GM19372 (cell line): Measurements from ENCODE around the gene MYH14.

ENCODE experiments used
- ATAC-seq: cut with Tn5 transposase; IDR thresholded peaks from one replicate; pipeline ENCODE4 v1.9.1; 2021; ENCODE audit warnings: mild to moderate bottlenecking, low read depth, moderate library complexity; ENCODE audit not compliant: unreplicated experiment

MYH14 gene

DNA sequence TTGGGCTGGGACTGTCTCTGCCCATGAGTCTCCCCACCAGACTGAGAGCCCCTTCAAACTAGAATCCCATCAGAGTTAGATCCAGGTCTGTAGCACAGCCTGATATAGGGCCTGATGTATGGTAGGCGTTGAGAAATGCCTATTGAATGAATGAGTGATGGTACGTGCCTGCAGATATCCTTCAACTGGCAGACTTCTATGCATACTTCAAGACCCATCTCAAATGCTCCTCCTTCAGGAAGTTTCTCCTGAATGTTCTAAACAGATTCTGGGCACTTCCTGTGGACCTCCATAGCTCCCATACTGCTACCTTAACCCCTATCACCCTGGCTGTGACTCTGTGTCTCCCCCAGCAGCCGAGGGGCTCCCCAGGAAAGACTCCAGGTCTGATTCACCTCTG, 77.6 kb downstream of the MYH14 start:
- ATAC-seq = no peak

DNA sequence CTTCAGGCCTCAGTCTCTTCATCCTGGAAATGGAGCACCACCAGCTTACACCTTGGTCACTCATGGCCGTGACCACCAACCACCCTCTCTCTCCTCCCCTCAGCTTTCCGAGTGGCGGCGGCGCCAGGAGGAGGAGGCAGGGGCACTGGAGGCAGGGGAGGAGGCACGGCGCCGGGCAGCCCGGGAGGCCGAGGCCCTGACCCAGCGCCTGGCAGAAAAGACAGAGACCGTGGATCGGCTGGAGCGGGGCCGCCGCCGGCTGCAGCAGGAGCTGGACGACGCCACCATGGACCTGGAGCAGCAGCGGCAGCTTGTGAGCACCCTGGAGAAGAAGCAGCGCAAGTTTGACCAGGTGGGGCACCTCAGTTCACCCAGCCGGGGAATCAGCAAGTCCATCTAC, 78.1 kb downstream of the MYH14 start:
- ATAC-seq = no peak

DNA sequence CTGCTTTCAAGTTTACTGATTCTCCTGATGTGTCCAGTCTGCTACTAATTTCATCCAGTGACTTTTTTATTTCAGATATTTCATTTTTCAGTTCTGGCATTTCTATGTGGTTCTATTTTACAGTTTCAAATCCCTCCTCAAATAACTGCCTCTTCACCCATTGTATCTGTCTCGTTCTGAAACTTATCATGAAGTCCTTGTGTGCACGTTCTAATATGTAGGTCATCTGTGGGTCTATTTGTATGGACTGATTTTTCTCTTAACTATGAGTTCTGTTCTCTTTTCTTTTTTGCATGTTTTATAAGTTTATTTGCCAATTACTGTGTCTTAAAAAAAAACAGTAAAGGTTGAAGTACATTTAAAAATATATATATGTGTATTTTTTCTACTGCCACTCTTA, 82.4 kb downstream of the MYH14 start:
- no peak for ATAC-seq

DNA sequence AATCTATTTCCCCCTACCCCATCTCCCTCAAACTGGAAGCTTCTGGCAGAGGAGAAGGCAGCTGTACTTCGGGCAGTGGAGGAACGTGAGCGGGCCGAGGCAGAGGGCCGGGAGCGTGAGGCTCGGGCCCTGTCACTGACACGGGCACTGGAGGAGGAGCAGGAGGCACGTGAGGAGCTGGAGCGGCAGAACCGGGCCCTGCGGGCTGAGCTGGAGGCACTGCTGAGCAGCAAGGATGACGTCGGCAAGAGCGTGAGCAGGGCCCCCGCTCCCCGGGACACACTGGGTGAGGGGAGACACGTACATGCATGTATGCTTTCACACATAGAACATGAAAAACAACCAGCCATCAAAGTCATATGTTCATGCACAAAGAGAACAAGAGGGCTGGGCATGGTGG, 83.0 kb downstream of the MYH14 start:
- ATAC-seq = no peak

DNA sequence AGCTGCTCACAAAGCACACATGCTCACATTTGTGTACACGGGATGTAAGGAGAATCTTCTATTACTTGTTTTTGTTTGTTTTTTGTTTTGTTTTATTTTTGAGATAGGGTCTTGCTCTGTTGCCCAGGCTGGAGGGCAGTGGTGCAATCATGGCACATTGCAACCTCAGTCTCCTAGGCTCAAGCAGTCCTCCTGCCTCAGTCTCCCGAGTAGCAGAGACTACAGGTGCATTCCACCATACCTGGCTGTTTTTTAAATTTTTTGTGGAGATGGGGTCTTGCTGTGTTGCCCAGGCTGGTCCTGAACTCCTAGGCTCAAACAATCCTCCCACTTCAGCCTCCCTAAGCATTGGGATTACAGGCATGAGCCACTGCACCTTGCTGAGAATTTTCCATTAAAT, 83.9 kb downstream of the MYH14 start:
- no peak for ATAC-seq

DNA sequence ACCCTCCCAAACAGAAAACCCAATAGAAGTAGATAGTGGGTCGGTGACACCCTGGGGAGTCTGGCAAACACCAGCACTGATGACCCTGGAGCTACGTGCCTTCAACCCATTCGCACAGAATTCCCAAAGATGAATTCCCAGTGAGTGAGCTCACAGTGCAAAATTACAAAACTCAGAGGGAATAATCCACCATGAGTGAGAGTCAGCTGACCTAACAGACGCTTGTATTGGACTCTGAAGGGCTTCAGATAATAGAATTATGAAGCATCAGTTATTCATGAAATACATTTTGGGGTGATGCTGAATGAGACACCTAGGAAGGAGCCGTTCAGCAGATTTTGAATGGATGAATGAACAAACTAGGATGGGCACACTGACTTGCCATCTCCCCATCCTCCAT, 85.5 kb downstream of the MYH14 start:
- ATAC-seq = no peak

DNA sequence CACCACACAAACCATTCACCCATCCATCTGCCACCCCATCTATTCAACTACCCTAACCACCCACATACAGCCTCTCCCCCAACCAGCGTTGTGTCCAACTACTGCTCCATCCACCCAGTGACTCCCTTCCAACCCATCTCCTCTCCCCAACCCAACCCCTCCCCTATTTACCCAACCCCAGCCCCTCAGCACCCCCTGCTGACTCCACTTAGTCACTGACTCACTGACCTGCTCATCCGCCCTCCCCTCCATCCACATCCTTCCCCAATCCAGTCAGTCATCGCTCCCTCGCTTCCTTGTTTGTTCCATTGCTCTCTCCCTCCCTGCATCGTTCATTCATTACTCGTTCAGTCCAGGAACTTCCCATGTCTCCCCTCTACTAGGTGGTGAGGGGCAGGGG, 86.6 kb downstream of the MYH14 start:
- ATAC-seq = no peak

DNA sequence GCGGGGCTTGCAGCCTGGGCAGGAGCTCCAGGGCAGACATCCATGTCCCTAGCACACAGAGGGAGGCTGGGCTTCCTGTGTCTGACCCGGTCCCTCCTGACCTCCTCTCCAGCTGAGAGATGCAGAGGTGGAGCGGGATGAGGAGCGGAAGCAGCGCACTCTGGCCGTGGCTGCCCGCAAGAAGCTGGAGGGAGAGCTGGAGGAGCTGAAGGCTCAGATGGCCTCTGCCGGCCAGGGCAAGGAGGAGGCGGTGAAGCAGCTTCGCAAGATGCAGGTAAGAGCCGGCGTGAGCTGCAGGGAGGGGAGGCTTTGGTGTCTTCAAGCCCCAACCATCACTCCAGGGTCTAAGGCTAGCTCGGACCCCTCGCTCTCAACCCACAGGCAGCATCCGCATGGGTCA, 87.4 kb downstream of the MYH14 start:
- ATAC-seq = no peak

DNA sequence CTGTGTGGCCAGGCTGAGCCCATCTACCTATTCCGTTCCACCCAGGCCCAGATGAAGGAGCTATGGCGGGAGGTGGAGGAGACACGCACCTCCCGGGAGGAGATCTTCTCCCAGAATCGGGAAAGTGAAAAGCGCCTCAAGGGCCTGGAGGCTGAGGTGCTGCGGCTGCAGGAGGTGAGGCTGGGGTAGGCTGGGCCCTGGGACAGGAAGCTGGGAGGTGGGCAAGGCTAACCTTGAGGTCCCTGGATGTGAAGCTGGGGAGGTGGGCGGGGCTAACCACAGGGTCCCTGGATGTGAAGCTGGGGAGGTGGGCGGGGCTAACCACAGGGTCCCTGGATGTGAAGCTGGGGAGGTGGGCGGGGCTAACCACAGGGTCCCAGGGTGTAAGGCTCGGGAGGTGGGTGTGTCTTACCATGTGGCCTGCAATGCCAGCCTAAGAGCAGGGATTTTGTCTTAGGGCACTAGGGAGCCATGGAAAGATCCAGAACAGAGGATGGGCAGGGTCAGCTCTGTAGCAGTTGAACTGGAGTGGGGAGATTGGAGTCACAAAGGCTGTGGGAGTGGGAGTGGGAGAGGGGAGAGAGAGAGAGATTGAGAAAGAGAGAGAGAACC, 88.9 kb downstream of the MYH14 start:
- ATAC-seq = no peak

DNA sequence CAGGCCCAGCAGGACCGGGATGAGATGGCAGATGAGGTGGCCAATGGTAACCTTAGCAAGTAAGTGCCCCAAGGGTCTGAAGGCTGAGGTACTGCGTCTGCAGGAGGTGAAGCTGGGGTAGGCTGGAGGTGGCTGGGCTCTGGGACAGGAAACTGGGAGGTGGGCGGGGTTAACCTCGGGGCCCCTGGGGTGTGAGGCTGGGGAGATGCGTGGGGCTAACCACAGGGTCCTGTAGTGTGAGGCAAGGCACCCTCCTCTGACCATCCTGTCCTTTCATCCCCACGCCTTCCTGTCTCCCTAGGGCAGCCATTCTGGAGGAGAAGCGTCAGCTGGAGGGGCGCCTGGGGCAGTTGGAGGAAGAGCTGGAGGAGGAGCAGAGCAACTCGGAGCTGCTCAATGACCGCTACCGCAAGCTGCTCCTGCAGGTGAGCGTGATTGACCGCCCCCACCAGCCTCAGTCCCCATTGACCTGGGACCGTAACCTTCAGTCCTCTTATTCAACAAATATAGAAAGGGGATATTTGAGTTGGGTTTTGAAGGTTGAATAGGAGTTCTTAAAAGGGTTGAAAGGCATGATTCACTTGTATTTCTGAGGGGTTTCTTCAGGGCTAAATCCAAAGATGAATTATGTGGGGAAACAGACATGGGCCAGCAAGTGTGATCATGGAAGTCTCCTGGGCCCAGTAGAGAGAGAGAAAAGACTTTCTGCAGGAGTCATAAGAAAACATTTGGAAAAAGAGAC, 90.0 kb downstream of the MYH14 start:
- no peak for ATAC-seq

DNA sequence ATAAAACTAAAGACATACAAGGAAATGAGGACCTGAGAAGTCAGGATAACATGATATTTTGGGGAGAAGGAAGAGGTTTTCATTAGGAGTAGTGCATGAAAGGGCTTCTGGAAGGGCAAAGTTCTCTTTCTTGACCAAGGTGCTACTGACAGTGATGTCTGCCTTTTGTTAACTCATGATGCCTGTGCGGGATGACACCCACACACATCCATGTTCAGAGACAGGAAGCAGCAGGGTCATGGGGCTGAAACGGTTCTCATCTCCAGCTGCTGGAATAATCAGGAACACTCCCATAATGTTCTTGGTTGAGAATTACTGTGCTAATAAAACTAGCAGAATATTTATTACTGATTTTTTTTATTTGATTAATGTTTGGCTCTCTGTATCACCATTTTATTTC, 96.6 kb downstream of the MYH14 start:
- no peak for ATAC-seq

DNA sequence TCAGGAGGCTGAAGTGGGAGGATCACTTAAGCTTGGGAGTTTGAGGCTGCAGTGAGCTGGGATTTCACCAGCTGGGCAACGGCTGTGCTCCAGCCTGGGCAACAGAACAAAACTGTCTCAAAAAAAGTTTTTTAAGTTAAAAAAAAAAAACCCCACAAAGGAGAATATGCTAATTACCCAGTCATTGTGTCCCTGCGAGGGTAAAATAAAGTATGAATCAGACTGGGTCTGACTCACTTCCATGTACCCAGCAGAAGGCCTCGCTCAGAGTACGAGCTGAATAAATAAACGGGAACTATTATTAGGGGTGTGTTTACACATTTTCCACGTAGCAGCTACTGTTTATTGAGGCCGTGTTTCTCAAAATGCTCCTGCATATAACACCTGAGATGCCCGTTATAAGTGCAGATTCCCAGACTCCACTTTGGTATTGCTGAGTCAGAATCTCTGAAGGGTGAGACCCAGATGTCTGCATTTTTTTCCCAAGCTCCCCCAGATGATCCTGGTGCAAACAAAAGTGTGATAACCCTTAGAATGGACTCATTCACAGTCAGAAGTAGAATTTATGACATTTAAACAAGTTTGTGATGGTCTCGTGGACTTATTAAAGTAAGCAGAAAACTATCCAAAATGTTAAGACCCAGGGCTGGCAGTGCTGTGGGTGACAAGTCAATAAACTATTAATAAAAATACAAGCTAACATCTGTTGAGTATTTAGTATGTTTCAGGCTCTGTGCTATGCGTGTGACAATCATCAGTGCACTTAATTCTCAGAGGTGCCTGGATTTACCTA, 97.6 kb downstream of the MYH14 start:
- no peak for ATAC-seq

DNA sequence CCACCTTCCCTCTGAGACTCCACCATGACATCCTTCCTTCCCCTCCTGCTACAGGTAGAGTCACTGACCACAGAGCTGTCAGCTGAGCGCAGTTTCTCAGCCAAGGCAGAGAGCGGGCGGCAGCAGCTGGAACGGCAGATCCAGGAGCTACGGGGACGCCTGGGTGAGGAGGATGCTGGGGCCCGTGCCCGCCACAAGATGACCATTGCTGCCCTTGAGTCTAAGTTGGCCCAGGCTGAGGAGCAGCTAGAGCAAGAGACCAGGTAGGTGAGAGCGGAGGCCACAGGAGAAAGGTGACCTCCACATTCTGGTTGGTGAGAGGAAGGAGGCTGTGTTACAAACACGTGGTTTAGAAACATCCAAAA, 98.2 kb downstream of the MYH14 start:
- ATAC-seq = no peak

DNA sequence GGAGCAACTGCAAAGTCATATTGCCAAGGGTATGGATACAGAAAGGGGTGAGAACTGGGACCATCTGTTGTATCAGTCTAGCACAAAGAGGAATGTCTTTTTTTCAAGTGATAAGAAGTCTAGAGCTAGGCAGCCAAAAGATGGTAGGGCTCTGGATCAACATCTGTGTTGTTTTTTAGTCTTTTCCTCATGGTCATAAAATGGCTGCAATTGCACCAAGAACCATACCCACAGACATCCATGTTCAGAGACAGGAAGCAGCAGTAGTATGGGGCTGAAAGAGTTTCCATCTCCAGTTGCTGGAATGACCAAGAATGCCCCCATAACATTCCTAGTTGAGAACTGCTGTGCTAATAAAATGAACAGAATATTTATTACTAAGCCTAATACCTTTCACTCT, 100.1 kb downstream of the MYH14 start:
- ATAC-seq = no peak

DNA sequence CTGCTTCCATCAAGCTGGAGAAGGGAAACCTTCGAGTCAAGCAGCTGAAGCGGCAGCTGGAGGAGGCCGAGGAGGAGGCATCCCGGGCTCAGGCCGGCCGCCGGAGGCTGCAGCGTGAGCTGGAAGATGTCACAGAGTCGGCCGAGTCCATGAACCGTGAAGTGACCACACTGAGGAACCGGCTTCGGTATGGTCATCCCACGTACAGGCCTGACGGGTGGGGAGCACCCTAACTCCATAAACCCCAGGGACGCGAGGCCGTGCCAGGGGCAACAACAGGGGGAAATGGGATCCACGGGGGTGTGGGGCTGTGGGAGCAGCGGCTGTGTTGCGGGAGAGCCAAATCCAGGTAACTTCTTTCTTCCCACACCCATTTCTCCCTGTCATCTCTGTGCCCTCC, 105.6 kb downstream of the MYH14 start:
- ATAC-seq = no peak

DNA sequence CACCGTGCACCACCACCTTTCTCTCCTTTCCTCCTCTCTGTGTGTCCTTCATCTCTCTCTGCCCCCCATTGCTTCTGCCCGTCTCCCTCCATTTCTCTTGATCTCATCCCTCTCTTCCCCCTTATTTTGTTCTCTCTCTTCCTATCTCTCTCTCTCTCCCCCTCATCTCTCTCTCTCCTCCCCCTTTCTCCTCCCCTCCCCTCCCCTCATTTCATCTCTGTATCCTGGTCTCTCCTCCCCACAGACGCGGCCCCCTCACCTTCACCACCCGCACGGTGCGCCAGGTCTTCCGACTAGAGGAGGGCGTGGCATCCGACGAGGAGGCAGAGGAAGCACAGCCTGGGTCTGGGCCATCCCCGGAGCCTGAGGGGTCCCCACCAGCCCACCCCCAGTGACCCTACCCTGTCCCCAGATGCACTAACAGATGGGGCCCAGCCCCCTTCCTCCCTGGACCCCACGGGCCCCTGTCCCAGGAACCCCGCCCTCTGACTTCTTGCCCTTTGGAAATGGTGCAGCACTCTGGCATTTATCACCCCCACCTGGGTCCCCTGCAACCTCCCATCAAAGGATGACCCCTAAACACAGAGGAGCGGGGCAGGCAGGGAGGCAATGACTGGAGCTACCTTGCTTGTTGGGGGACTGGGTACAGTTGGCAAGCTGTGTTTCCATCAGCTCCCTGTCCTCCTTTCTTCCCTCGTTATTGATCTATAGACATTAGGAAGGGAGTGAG, 106.1 kb downstream of the MYH14 start:
- ATAC-seq = no peak

DNA sequence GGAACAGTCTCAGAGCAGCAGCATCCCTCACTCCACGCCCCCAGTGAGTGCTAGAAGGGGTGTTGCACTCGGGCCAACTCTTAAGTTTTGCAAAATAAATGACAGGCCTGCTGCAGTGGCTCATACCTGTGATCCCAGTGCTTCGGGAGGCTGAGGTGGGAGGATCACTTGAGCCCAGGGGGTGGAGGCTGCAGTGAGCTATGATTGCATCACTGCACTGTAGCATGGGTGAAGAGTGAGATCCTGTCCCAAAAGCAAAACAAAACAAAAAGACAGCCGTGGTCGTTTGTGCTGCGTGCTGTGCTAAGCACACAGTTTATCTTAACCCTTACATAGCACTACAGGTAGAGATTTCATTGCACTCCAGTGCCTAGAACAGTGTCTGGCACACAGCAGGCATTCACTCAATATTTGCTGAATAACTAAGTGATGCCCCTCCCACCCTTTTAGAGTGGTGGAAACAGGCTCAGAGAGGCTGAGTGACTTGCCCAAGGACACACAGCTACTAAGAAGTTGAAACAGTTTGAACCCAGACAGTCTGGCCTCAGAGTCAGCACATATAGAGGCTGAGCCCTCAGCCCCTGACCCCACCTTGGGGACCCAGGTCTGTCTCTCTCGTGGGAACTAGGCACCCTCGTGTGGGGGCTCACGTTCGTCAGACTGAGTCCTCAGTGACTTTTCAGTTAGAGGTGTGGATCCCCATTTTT, 107.5 kb downstream of the MYH14 start:
- ATAC-seq = no peak

DNA sequence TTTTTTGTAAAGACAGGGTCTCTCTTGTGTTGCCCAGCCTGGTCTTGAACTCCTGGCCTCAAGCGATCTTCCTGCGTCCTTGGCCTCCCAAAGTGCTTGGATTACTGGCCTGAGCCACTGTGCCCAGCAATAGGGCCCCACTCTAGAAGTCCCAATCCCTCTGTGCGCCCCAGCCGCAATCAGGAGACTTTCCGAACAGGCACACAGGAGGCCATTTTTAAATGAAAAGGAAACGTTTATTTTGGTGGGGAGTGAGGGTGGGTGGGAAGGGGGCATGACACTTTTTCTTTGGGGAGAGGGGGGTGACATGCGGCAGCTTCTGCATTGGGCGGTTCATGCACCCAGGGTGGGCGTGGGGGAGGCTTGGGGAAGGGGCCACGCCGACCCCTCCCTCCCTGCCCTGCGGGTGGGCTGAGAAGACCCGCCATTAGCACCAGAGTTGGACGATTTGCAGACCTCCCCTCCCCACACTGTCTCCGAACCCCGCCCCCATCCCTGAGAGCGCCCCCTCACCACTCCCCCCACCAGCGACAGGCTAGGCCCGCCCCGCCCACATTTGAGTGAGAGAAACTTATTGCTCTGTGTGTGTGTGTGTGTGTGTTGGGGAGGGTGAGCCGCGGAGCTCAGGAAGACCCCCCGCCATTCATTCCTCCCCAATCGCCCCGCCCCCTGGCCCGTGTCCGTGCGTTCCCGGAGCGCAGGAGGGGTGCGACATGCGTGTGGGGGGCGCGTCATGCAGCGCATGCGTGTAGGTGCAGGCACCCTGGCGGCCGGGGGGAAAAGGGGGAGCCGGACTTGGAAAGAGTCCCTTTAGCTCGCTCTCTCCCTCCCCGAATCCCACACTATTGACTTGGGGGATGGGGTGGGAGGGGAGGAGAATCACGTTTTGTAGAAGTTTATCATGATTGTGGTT, 108.6 kb downstream of the MYH14 start:
- ATAC-seq = no peak

DNA sequence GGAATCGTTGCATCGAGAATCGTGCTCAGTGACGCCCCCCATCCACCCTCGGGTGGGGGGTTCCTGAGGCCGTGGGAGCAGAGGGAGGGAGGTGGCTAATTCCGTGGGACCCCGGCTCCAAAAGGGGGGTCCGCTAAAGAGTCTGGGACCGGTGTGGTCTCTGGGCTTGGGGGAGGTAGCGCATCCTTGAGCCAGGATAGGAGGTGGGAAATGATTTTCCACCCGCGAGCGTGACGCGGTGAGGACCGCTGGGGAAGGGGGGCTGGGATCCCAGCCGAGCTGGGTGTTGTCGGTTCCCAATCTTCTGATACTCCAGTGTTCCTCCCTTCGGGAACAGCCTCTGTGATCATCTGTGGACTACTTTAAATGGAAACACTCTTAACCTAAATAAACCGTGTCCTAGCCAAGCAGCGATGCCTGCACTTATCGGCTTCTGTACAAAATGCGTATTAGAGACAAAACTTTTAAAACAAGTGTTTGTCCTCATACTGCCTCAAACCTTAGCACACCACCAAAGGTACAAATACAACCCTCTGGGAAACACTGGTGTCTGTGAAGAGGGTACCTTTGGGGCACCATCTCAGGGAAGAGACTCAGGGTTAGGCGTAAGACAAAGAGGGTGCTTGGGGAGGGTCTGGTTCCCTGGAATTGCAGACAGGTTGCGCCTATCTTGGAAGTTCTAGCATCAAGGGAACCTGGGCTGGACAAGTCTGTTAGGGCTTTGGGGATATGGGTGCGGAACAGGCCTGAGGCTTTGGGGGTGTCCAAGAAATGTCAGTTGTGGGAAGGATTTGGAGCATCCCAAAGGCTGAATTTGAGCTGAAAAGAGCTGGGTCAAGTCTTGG, 109.8 kb downstream of the MYH14 start:
- no peak for ATAC-seq
